ENCODE data around the gene MICAL1.

MICAL1 gene

GRCh38 chr6:109475625-109476024 lies 20.1 kb upstream of the MICAL1 start:
- H3K4me3 ChIP-seq (ENCODE audit: low read length), result no peak overlapping the region
- DNase-seq (ENCODE audit: low read depth), result no peak
- TF ChIP-seq, protein P1, sequence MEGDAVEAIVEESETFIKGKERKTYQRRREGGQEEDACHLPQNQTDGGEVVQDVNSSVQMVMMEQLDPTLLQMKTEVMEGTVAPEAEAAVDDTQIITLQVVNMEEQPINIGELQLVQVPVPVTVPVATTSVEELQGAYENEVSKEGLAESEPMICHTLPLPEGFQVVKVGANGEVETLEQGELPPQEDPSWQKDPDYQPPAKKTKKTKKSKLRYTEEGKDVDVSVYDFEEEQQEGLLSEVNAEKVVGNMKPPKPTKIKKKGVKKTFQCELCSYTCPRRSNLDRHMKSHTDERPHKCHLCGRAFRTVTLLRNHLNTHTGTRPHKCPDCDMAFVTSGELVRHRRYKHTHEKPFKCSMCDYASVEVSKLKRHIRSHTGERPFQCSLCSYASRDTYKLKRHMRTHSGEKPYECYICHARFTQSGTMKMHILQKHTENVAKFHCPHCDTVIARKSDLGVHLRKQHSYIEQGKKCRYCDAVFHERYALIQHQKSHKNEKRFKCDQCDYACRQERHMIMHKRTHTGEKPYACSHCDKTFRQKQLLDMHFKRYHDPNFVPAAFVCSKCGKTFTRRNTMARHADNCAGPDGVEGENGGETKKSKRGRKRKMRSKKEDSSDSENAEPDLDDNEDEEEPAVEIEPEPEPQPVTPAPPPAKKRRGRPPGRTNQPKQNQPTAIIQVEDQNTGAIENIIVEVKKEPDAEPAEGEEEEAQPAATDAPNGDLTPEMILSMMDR (conservative IDR thresholded peaks at IDR 0.05; ENCODE audit: low read depth, low read length), result no peak

DNA sequence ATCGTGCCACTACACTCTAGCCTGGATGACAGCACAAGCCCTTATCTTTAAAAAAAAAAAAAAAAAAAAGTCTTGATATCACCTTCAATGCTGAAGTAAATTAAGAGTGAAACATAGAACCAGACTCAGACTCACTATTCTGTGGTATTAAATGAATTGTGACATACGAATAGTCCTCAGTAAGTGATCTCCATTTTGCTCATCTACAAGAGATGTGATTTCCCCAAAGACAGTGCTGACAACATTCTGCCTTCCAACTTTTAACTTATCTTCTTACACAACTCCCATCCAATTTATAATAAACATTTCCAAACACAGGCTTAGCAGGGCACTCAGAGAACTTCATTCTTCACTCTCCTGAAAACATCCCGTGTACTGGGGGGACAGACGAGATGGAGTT lies 19.4 kb upstream of the MICAL1 start:
- no peak overlapping the region for H3K4me3 ChIP-seq (ENCODE audit: low read length)
- no peak for DNase-seq (ENCODE audit: low read depth)
- TF ChIP-seq, protein P1 (conservative IDR thresholded peaks at IDR 0.05; ENCODE audit: low read depth, low read length), result no peak

GRCh38 chr6:109473120-109473519 lies 17.5 kb upstream of the MICAL1 start:
- no peak overlapping the region for H3K4me3 ChIP-seq (ENCODE audit: low read length)
- TF ChIP-seq, protein P1 (conservative IDR thresholded peaks at IDR 0.05; ENCODE audit: low read depth, low read length), result no peak
- no peak for DNase-seq (ENCODE audit: low read depth)

- TF ChIP-seq, protein P1 (conservative IDR thresholded peaks at IDR 0.05; ENCODE audit: low read depth, low read length), result no peak
- no peak for DNase-seq (ENCODE audit: low read depth)
- no peak overlapping the region for H3K4me3 ChIP-seq (ENCODE audit: low read length)
These were observed 16.8 kb upstream of the MICAL1 start for GRCh38 chr6:109472132-109472995.

- no peak overlapping the region for H3K4me3 ChIP-seq (ENCODE audit: low read length)
- TF ChIP-seq, protein P1 (conservative IDR thresholded peaks at IDR 0.05; ENCODE audit: low read depth, low read length), result no peak
- no peak for DNase-seq (ENCODE audit: low read depth)
These were observed 15.7 kb upstream of the MICAL1 start for GRCh38 chr6:109471105-109471810.

- H3K4me3 ChIP-seq (ENCODE audit: low read length), result no peak overlapping the region
- no peak for DNase-seq (ENCODE audit: low read depth)
- TF ChIP-seq, protein P1 (conservative IDR thresholded peaks at IDR 0.05; ENCODE audit: low read depth, low read length), result no peak
These were observed 14.1 kb upstream of the MICAL1 start for GRCh38 chr6:109469591-109470189.

Measured in retinal pigment epithelial cell (primary cell).